Ureter (tissue), 1 donor: Measurements from ENCODE around the gene LUZP2. TPM values are rescaled to one million over a fixed set of nuclear protein-coding genes. Genes with fewer than 3 reads are reported as not detected.
"Not testable (repeated sequence)": the region's sequence is repeated elsewhere in the genome, so short reads cannot be mapped to it uniquely, and the experiment has no call there.

Experiments used
- DNase-seq: peaks from one replicate; pipeline ENCODE4 v3.0.0-alpha.2; 2020; ENCODE audit warnings: low spot score
- total RNA-seq: library from RNA; stranded (reverse); gene quantifications from one replicate; pipeline ENCODE4 v1.2.4, GENCODE V29; 2023
- donor health status: DM: yes; HTN: yes; CAD: no.

LUZP2 gene
- total RNA-seq, 1 donor from 2014 or later: 0.96 TPM

DNA sequence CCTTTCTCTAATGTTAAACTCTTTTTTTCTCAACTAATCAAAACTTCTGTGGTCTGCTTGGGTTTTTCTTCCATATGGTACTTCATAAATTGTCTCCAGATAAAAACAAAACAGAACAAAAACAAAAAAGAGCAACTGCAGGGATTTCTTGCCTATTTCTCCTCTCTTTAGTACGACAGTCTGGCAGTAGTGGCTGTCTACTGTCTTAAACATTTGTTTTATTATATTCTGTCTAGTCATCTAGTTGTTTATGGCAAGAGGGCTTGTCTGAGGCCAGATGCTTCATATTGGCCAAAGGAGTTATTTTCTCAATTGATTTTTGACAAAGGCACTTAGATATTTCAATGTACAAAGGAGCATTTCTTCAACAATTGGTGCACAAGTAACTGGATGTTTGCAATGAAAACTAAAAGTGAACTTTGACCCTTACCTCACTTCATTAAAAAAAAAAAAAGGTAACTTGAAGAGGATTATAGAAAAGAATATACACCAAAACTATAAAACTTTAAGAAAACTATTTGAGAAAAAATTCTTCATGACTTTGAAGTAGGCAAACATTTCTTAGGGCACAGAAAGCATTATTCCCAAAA is 404.2 kb downstream of the LUZP2 start:
- DNase-seq: no peak

- no peak for DNase-seq
Measured at GRCh38 chr11:24903555-24903954, 406.7 kb downstream of the LUZP2 start.

GRCh38 chr11:24925091-24925490 is 428.2 kb downstream of the LUZP2 start:
- DNase-seq: no peak

DNA sequence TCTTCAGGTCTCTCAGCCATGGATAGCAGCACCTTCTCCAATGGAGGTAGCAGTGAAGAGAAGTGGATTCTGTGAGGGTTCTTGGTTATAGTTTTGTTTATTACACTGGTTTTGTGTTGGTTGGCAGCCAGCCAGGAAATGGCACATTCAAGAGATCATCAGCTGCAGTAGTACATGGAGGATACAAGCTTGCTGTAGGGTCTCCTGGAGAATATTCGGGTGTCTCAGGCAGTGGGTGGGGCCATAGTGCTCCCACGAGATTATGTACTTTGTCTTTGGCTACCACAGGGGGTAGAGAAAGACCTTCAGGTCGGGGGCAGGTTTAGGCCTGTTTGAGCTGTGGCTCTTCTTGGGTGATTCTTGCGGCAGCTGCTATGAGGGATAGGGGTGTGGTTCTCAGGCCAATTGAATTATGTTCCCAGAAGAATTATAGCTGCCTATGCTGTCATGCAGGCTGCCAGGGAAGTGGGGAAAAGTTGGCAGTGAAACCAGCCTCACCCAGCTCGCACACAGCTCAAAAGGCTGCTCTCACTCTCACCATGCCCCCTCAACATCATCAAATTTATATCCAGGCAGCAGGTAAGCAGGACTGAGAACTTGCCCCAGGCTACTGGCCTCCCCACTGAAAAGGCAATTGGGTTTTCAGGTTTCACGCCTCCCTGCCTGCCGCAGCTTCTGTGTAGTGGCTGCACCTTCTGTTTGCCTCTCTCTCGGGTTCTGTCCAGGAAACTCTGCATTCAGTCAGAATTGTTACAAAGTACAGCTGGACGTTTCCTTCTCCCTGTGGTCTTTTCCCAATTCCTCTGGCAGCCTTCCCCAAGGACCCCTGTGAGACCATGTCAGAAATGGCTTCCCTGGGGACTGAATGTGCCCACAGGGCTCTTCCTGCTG is 435.5 kb downstream of the LUZP2 start:
- no peak for DNase-seq

DNA sequence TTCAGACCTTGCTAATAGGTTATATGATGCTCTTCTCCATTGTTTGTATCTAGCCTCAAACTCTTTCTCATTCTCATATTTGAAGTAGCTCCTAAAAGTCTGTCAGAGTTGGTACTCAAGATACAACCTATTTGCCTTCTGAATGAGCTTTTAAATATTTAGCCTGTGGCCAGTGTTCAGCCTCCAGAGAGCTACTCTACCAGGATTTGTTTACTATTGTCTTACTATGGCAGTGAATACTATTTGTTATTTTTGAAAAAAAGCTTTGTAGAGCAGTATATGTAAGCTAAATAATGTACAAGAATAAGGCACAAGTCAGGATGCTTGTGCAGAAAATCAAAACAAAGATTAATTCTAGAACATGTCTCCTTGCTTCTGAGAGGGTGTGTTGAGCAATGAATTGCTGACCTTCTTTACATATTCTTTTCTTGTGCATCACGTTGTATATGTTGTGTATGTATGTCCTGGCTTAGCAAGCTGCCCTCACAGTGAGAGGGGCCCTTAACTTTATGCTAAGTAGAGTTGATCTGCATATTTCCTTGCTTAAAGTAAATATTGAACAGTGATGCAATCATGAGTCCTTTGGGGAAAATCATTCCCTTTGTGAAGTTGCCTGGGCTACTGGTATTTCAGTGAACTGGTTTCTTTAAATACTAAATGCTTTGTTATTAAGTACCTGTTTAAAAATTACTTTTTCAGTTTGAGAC is 438.0 kb downstream of the LUZP2 start:
- DNase-seq: no peak

- no peak for DNase-seq
Measured at GRCh38 chr11:24944891-24945290, 448.0 kb downstream of the LUZP2 start.

DNA sequence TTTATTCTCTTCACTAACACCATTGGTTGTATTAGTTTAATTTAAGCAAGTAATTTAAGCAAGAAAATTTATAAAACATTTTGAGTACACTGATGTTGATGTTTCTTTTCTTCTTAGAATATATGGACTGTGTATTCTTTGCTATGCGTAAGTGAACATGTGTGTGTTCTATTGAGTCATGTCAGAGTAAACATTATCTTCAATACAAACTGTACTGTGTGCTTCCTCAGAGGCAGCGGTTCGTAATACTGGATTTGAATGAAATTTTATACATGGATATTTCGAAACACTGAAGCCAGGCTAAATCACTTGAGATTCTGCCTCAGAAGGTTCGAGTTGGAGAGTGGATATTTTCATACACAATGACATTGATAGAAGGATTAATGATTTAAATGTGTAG is 452.6 kb downstream of the LUZP2 start:
- no peak for DNase-seq

DNA sequence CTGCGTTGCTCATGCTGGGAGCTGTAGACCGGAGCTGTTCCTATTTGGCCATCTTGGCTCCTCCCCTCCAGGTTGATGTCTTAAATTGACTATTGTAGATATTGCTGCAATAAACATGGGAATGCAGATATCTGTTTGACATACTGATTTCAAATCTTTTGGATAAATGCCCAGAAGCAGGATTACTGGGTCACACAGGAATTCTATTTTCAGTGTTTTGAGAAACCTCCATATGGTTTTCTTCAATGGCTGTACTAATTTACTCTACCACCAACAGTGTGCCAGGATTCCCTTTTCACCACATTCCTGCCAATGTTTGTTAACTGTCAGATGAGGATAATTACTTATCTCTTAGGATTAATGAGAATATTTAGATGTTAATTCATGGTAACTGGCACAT is 467.0 kb downstream of the LUZP2 start:
- no peak for DNase-seq

DNA sequence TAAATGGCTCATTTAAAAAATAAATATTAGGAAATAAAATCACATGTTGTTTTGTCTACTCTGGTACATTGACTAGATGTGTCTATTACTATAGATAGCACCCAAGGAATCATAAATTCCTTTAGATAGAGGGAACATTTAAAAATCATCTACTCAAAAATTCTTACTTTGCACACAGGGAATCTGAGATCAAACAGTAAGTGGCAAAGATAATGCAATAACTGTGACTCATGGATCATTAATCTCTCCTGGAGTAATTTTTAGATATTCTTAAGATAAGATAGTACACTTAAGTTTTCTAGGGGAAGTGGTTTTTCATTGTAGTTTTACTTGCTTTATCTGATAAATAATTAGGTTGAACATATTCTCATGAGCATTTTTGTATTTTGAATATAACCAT is 468.9 kb downstream of the LUZP2 start:
- DNase-seq: no peak

GRCh38 chr11:24993903-24994302 is 497.1 kb downstream of the LUZP2 start:
- DNase-seq: not testable (repeated sequence)

DNA sequence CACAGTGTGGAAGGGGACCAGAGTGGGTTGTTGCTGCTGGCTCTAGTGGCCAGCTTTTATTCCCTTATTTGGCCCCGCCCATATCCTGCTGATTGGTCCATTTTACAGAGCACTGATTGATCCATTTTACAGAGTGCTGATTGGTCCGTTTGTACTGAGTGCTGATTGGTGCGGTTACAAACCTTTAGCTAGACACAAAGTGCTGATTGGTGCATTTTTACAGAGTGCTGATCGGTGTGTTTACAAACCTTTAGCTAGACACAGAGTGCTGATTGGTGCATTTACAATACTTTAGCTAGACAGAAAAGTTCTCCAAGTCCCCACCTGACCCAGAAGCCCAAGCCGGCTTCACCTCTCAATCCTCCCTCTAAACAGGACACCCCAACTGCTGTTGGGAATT is 503.1 kb downstream of the LUZP2 start:
- DNase-seq: not testable (repeated sequence)

- no peak for DNase-seq
Measured at GRCh38 chr11:25037431-25037830, 540.6 kb downstream of the LUZP2 start.

DNA sequence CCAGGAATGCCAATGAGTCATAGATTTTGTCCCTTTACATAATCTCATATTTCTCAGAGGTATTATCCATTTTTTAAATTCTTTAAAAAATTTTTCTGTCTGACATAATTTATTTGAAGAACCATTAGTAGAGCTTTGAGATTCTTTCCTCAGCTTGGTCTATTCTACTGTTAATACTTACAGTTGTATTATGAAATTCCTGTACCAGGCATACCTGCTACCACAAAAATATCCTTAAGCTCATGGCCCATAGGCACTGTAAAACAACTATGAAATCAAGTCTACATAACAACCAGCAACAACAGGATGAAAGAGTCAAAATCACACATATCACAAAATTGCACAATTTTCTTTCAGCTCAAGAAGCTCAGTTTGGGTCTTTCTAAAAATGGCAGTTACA is 541.3 kb downstream of the LUZP2 start:
- no peak for DNase-seq

DNA sequence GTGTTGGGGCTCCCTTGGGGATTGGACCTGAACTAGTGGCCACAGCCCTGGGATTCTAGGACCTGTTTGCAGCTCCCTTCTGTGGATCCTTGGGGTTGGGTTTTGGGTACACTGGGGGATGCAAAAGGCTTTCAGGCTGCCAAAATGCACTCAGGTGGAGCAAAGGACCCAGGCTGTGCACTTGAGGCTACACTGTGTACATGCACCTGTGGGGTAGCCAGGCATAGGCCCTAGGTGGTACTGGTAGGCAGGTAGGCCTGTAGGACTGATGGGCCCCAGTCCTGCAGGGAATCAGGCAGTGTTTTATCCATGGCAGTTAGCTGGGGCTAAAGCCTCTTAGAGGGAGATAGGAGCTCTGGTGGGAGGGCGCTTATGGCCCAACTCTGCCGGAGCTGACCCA is 542.3 kb downstream of the LUZP2 start:
- no peak for DNase-seq

GRCh38 chr11:25048632-25049031 is 551.8 kb downstream of the LUZP2 start:
- DNase-seq: no peak

- DNase-seq: no peak
Measured at GRCh38 chr11:25052844-25053243, 556.0 kb downstream of the LUZP2 start.

- DNase-seq: no peak
Measured at GRCh38 chr11:25057861-25058260, 561.0 kb downstream of the LUZP2 start.

DNA sequence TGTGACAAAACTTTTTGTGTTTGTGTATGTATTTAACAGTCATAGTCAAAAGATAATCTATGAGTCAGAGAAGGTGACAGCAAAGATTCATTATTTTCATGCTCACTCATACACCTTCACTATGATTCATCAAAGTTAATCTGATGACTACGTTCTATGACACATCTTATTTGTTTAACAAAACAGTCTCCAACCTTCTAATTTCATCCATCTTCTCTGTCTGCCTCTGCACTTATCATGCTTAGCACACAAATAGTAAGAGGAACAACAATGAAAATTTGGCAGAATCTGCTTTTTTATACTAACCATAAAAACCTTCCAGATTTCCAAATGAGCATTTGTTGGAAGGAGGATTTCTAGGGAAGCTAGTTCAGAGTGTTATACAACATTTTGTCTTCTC is 568.9 kb downstream of the LUZP2 start:
- no peak for DNase-seq

GRCh38 chr11:25066706-25067105 is 569.9 kb downstream of the LUZP2 start:
- DNase-seq: no peak

GRCh38 chr11:25068451-25068850 is 571.6 kb downstream of the LUZP2 start:
- DNase-seq: no peak

DNA sequence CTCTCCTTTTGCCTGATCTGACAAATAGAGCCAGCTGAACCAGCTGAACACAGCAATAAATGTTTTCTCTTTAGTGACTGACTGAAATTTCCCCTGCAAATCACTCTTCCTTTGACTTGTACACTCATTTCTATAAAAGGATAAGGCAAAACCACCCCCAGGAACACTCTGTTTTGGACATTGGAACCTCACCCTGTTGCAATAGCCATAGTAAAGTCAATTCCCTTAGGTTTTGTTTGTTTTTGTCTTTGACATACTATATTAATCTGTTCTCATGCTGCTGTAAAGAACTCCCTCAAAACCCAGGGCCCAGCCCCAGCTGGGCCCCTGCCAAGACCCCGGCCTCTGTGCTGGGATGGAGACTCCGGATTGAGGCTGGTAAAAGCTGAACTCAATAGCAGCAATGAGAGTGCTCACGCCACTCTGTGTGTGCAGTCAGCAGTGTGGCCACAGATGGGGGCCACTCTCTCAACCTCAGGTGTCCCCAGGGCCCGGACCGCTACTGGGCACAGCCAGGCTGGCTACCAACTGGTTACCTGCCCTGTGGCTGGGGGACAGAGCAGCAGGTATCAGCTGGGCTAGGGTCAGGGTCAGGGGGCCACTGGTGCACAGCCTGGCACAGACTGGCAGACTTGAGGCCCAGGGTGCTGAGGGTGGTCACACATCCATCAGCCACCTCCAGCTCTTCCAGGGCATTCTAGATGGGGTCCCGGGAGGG is 597.4 kb downstream of the LUZP2 start:
- no peak for DNase-seq

GRCh38 chr11:25119416-25119815 is 622.6 kb downstream of the LUZP2 start:
- DNase-seq: no peak
